IMR-90 (cell line): ENCODE data around the gene SLC2A6. TPM values are rescaled to one million over a fixed set of nuclear protein-coding genes. Genes with fewer than 3 reads are reported as not detected.

Experiments used
- ATAC-seq: fragments of 200-7000 bp; cut with Tn5 transposase; 2 replicates; pipeline ENCODE4 v1.9.1; 2020; ENCODE audit warnings: low read depth, mild to moderate bottlenecking, moderate library complexity
- BruUV-seq: library from RNA; stranded (reverse); fragments of 400-500 nt; replicated peaks from 2 replicates; lab custom pipeline; 2021; lab: Mats Ljungman, UMichigan
- CTCF ChIA-PET: fragments of 300-600 bp; formaldehyde crosslinking; extraction: SDS; loops from one replicate; lab custom pipeline; 2021; ENCODE audit warnings: antibody characterized with exemption; lab: Yijun Ruan, JAX
- POLR2A ChIA-PET: fragments of 300-600 bp; sonication (Branson Sonifier 250); formaldehyde crosslinking; loops from one replicate; lab custom pipeline; 2022; ENCODE audit warnings: antibody characterized with exemption; ENCODE audit not compliant: unreplicated experiment; lab: Charles Lee
- DNase-seq: peaks from one replicate; pipeline ENCODE4 v3.0.0; 2013
- H2AFZ ChIP-seq: replicated peaks from 2 replicates; pipeline ENCODE3; 2013; ENCODE audit warnings: low read length, mild to moderate bottlenecking; ENCODE audit not compliant: poor library complexity
- H2AK5ac ChIP-seq: 2 replicates; pipeline ENCODE4 v1.6.1; 2013; ENCODE audit warnings: low read depth, low read length, inconsistent platforms
- H2AK9ac ChIP-seq: replicated peaks from 2 replicates; pipeline ENCODE3; 2013; ENCODE audit warnings: mild to moderate bottlenecking, low read depth, low read length, moderate library complexity; ENCODE audit not compliant: poor library complexity
- H2BK120ac ChIP-seq: 2 replicates; pipeline ENCODE4 v1.6.1; 2013; ENCODE audit warnings: low read depth, low read length, inconsistent platforms
- H2BK15ac ChIP-seq: 3 replicates; pipeline ENCODE4 v1.6.1; 2013; ENCODE audit warnings: low read depth, low read length, inconsistent platforms
- H2BK20ac ChIP-seq: 2 replicates; pipeline ENCODE4 v1.6.1; 2013; ENCODE audit warnings: low read depth, mild to moderate bottlenecking, inconsistent platforms, low read length, moderate library complexity
- H2BK5ac ChIP-seq: 2 replicates; pipeline ENCODE4 v1.6.1; 2013; ENCODE audit warnings: mild to moderate bottlenecking, low read depth, low read length, inconsistent platforms; ENCODE audit not compliant: poor library complexity, severe bottlenecking
- H3K14ac ChIP-seq: replicated peaks from 2 replicates; pipeline ENCODE4 v1.6.1; 2013; ENCODE audit warnings: low read depth, low read length, inconsistent platforms
- H3K18ac ChIP-seq: 2 replicates; pipeline ENCODE4 v1.6.1; 2013; ENCODE audit warnings: low read depth, low read length, control low read depth
- H3K23ac ChIP-seq: 2 replicates; pipeline ENCODE4 v1.6.1; 2013; ENCODE audit warnings: low read depth, low read length, inconsistent platforms
- H3K27ac ChIP-seq: 2 replicates; pipeline ENCODE4 v1.5.1; 2013; ENCODE audit warnings: mild to moderate bottlenecking, control low read depth, low read length; ENCODE audit not compliant: insufficient read depth
- H3K27me3 ChIP-seq: 2 replicates; pipeline ENCODE4 v1.6.1; 2013; ENCODE audit warnings: low read length; ENCODE audit not compliant: control insufficient read depth, insufficient read depth
- H3K36me3 ChIP-seq: 2 replicates; pipeline ENCODE4 v1.6.1; 2013; ENCODE audit warnings: low read length, mixed read lengths; ENCODE audit not compliant: control insufficient read depth, insufficient read depth
- H3K4ac ChIP-seq: 2 replicates; pipeline ENCODE4 v1.6.1; 2013; ENCODE audit warnings: low read depth, low read length, inconsistent platforms
- H3K4me1 ChIP-seq: 2 replicates; pipeline ENCODE4 v1.6.1; 2013; ENCODE audit warnings: low read length, mixed read lengths; ENCODE audit not compliant: control insufficient read depth, insufficient read depth
- H3K4me2 ChIP-seq: 2 replicates; pipeline ENCODE4 v1.6.1; 2013; ENCODE audit warnings: low read depth, mild to moderate bottlenecking, control low read depth, low read length, moderate library complexity
- H3K4me3 ChIP-seq: 2 replicates; pipeline ENCODE4 v1.5.1; 2013; ENCODE audit warnings: low read depth, mild to moderate bottlenecking, control low read depth, low read length, moderate library complexity; ENCODE audit not compliant: insufficient read depth
- H3K56ac ChIP-seq: 2 replicates; pipeline ENCODE4 v1.6.1; 2013; ENCODE audit warnings: low read length, inconsistent platforms; ENCODE audit not compliant: insufficient read depth; ENCODE audit errors: extremely low read depth
- H3K79me1 ChIP-seq, 2 experiments: 2 replicates each; pipeline ENCODE4 v1.6.1; 2013; ENCODE audit warnings: low read length in 2 of 2, inconsistent platforms in 1 of 2, low read depth in 1 of 2
- H3K9ac ChIP-seq: 2 replicates; pipeline ENCODE4 v1.6.1; 2013; ENCODE audit warnings: low read depth, low read length, control low read depth
- H3K9me1 ChIP-seq: 2 replicates; pipeline ENCODE4 v1.6.1; 2013; ENCODE audit warnings: low read length, inconsistent platforms; ENCODE audit not compliant: insufficient read depth
- H3K9me3 ChIP-seq: 2 replicates; pipeline ENCODE4 v1.6.1; 2013; ENCODE audit warnings: low read length; ENCODE audit not compliant: control insufficient read depth, insufficient read depth
- H4K20me1 ChIP-seq: 2 replicates; pipeline ENCODE4 v1.6.1; 2013; ENCODE audit warnings: low read length, inconsistent platforms; ENCODE audit not compliant: insufficient read depth
- H4K5ac ChIP-seq: 2 replicates; pipeline ENCODE4 v1.6.1; 2013; ENCODE audit warnings: mild to moderate bottlenecking, low read depth, low read length, control low read depth
- H4K8ac ChIP-seq, 2 experiments: 2 replicates each; pipeline ENCODE4 v1.6.1; 2013; ENCODE audit warnings: low read depth in 2 of 2, low read length in 2 of 2, control low read depth in 1 of 2, inconsistent platforms in 1 of 2
- H4K91ac ChIP-seq: 2 replicates; pipeline ENCODE4 v1.6.1; 2013; ENCODE audit warnings: low read depth, low read length, inconsistent platforms; ENCODE audit not compliant: insufficient read depth
- BHLHE40 ChIP-seq: fragments of 150-350 bp; IDR thresholded peaks from 2 replicates; pipeline ENCODE4 v1.6.1; 2016; ENCODE audit warnings: mild to moderate bottlenecking, low read depth, low read length
- CEBPB ChIP-seq: IDR thresholded peaks from 2 replicates; pipeline ENCODE4 v1.6.1; 2012; ENCODE audit warnings: low read depth, low read length, improper control_type of control experiment
- CHD1 ChIP-seq: IDR thresholded peaks from 2 replicates; pipeline ENCODE4 v1.6.1; 2012; ENCODE audit warnings: low read depth, low read length, improper control_type of control experiment
- ELK1 ChIP-seq: fragments of 150-350 bp; IDR thresholded peaks from 2 replicates; pipeline ENCODE4 v1.6.1; 2016; ENCODE audit warnings: low read depth, mild to moderate bottlenecking, low read length, moderate library complexity, borderline replicate concordance
- FOS ChIP-seq: fragments of 150-350 bp; IDR thresholded peaks from 2 replicates; pipeline ENCODE4 v1.6.1; 2016; ENCODE audit warnings: low read depth, low read length
- MAFK ChIP-seq: IDR thresholded peaks from 2 replicates; pipeline ENCODE4 v1.6.1; 2012; ENCODE audit warnings: low read depth, low read length, improper control_type of control experiment
- MAZ ChIP-seq: IDR thresholded peaks from 2 replicates; pipeline ENCODE4 v1.6.1; 2012; ENCODE audit warnings: low read depth, mild to moderate bottlenecking, low read length, improper control_type of control experiment, moderate library complexity, borderline replicate concordance
- MXI1 ChIP-seq: IDR thresholded peaks from 2 replicates; pipeline ENCODE4 v1.6.1; 2012; ENCODE audit warnings: low read depth, mild to moderate bottlenecking, low read length, moderate library complexity, borderline replicate concordance
- POLR2A ChIP-seq: IDR thresholded peaks from 2 replicates; pipeline ENCODE4 v1.6.1; 2012; ENCODE audit warnings: mild to moderate bottlenecking, low read depth, low read length
- RAD21 ChIP-seq: IDR thresholded peaks from 2 replicates; pipeline ENCODE4 v1.6.1; 2012; ENCODE audit warnings: low read length, improper control_type of control experiment
- SMC3 ChIP-seq: fragments of 150-350 bp; IDR thresholded peaks from 2 replicates; pipeline ENCODE4 v1.6.1; 2016; ENCODE audit warnings: low read depth, mild to moderate bottlenecking, antibody characterized with exemption, low read length, moderate library complexity
- WGBS, 2 experiments: methylation state at CpG; one replicate each; pipeline versions ENCODE4 v1.1.5 to v1.1.7; 2013; ENCODE audit warnings: missing lambda C conversion rate in 2 of 2; ENCODE audit not compliant: insufficient read length in 1 of 2; ENCODE audit errors: extremely low coverage in 2 of 2; 5-methylcytosine and 5-hydroxymethylcytosine counted together
- dilution Hi-C: fragments of 300-500 bp; cut with HindIII; formaldehyde crosslinking; loops from one replicate; pipeline ENCODE4 v1.14.3; 2018; ENCODE audit warnings: low sequenced_read_pairs; ENCODE audit not compliant: unreplicated experiment
- in situ Hi-C: fragments of 300-500 bp; cut with MboI; formaldehyde crosslinking; loops from 3 replicates; pipeline ENCODE4 v1.14.3; 2019; ENCODE audit warnings: low sequenced_read_pairs, inconsistent platforms, mixed read lengths
- intact Hi-C: fragments of 100-400 bp; cut with micrococcal nuclease; formaldehyde crosslinking; loops from 2 replicates; pipeline ENCODE4 v1.10.0; 2022
- polyA plus RNA-seq, 3 experiments: library from polyadenylated mRNA; depleted of rRNA; stranded (reverse); fragments of >200 nt; gene quantifications; 2 replicates each; pipeline ENCODE4 v1.2.3, GENCODE V29; 2012; ENCODE audit warnings: low replicate concordance in 1 of 3
- total RNA-seq: library from RNA; depleted of rRNA; stranded (reverse); fragments of >200 nt; gene quantifications from 2 replicates; pipeline ENCODE4 v1.2.3, GENCODE V29; 2012

The SLC2A6 gene
- total and polyA plus RNA-seq, 2 of the 4 experiments (the other 2 are of a cell fraction), result 2.9 to 8.5 TPM

- Histone ChIP-seq H3K14ac (no peak overlapping the region), H3K4me1 (peaks cover 10% of the 10 kb centered on the region; the same call in 1 of the 2 replicates), H2AK9ac (no peak overlapping the region), H4K20me1 (peaks cover 3% of the 10 kb centered on the region; the same call in 1 of the 2 replicates), H4K91ac (no peak overlapping the region), H2AFZ (peak overlapping the region; percentile 56), H3K79me1 (no peaks in the 10 kb centered on the region), H2BK15ac (no peak overlapping the region), H3K27me3 (peaks cover 15% of the 10 kb centered on the region; the same call in 1 of the 2 replicates), H2AK5ac (no peak overlapping the region), H3K18ac (no peak overlapping the region), H3K27ac (no peak overlapping the region), H3K4ac (no peak overlapping the region), H2BK5ac (no peak overlapping the region), H2BK120ac (no peak overlapping the region), H4K8ac (no peak overlapping the region), H3K36me3 (no peaks in the 10 kb centered on the region), H4K5ac (no peak overlapping the region), H3K9me3 (no peaks in the 10 kb centered on the region; the same call in 1 of the 2 replicates), H2BK20ac (no peak overlapping the region), H3K4me3 (no peak overlapping the region), H3K9ac (no peak overlapping the region), H3K56ac (no peak overlapping the region), H3K4me2 (no peak overlapping the region), H3K9me1 (peaks cover 12% of the 10 kb centered on the region; the same call in 1 of the 2 replicates), H3K23ac (no peak overlapping the region)
- intact Hi-C loops (no loop called here), dilution Hi-C loops (no loop called here), in situ Hi-C loops (no loop called here)
- ATAC-seq, result no peak
- WGBS, 2 experiments, result 83% methylated on average over 2 of the region's 8 CpGs; no CpG with 5 or more reads in 1 of the 2 experiments
- DNase-seq, result no peak
- no TSS peak for BruUV-seq
- TF ChIP-seq ELK1 (no peak), POLR2A (no peak), BHLHE40 (no peak), MAZ (no peak), FOS (no peak), MXI1 (no peak), RAD21 (no peak), MAFK (no peak), CEBPB (no peak), SMC3 (no peak), CHD1 (no peak)
- CTCF ChIA-PET, result no interaction called here
- POLR2A ChIA-PET, result no interaction called here
Observed at GRCh38 chr9:133508046-133508445, 29.1 kb upstream of the SLC2A6 start.
